Heart left ventricle (tissue), 13 donors: ENCODE data around the gene CHST11.

ENCODE experiments used
- CTCF ChIP-seq, 12 donors: fragments of 200-600 bp; sonication (generic) in 4 of 12; IDR thresholded peaks; one replicate each; pipeline versions ENCODE4 v1.5.0 to v1.8.0; 2018 to 2022; ENCODE audit warnings: antibody characterized with exemption in 12 of 12, mild to moderate bottlenecking in 5 of 12
- POLR2A ChIP-seq, 2 donors: fragments of 450-650 bp; IDR thresholded peaks; one replicate each; pipeline ENCODE4 v1.6.1; 2017; ENCODE audit warnings: antibody characterized with exemption in 2 of 2, mild to moderate bottlenecking in 2 of 2, moderate library complexity in 2 of 2
- donor health status: ischemic (EF 13 %, LVEDD 7.1; RV severe dilation, severe dysfunction).
- donor health status: DM: no; HTN: yes; CAD: no.
- donor health status: DM: no; HTN: no; CAD: no.
- donor health status: ischemic (EF 25% LVEDD 6.9; RV normal size, moderate dysfunction).
- donor health status: ischemic (EF 25% LVEDD 5.7; RV mildly dilated, moderate dysfunction).
- donor health status: ischemic (EF 35%, LVEDD 5.7; RV mildly dilated, moderate dysfunction).
- donor health status: nonischemic (EF 11% LVEDD 7.7; RV severe dilation, severe dysfunction).
- donor health status: DM: yes; HTN: yes; CAD: no.
- donor health status: PGD.
- donor health status: ischemic (EF 29% LVEDD 5.4; RV normal size, mild dysfunction).
- donor health status: nonischemic (EF 23%, LVEDD 6.1; RV moderate dilation, normal function).

GRCh38 chr12:104569346-104570173, 112.8 kb downstream of the CHST11 start:
- TF ChIP-seq CTCF (IDR thresholded peaks at IDR 0.05) (no peak), POLR2A (IDR thresholded peaks at IDR 0.05) (no peak)
